Measurements from ENCODE around the gene NRXN3.

DNA sequence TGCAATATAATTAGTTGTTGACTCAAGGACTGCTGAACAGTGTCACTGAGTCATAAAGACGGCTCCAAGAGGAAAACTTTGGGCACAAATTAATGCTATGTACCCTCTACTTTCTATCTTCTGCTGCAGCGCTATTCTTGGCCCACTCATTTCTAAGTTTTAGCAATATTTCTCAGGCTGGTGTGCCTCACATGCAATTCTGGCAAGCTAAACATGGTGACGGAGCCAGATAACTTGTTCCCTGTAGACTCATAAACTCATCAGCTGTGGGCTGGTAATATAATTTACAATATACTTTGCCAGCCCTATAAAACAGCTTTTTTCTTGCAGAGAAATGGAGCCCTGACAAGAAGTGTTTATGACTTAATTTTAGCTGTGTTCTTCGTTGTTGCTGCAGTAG lies 615.1 kb downstream of the NRXN3 start:
- no peak for TF ChIP-seq EZH2 (IDR thresholded peaks at IDR 0.05; ENCODE audit: insufficient read depth, poor library complexity, severe bottlenecking)
- no peak for TF ChIP-seq EZH2phosphoT487 (IDR thresholded peaks at IDR 0.05; ENCODE audit: insufficient read depth, low read depth)
